ENCODE measurements around the gene KRTAP10-11. TPM values are rescaled to one million over a fixed set of nuclear protein-coding genes. Genes with fewer than 3 reads are reported as not detected.

Gene KRTAP10-11
- total and polyA plus RNA-seq, 2 donors (not counting 1 experiment from before 2014, with no cell fraction given): not detected

- H3K27me3 Mint-ChIP-seq: peaks cover 49% of the 10 kb centered on the region
- WGBS (ENCODE audit: insufficient coverage): 82% methylated on average over 8 of the region's 8 CpGs
- intact Hi-C loops (cut with micrococcal nuclease): no loop called here
Observed at GRCh38 chr21:44695641-44696040, 49.4 kb downstream of the KRTAP10-11 start.

GRCh38 chr21:44696572-44696971 lies 50.4 kb downstream of the KRTAP10-11 start:
- no peak overlapping the region for H3K4me3 Mint-ChIP-seq
- 100% methylated on average over 1 of the region's 10 CpGs for WGBS (ENCODE audit: insufficient coverage)
- Histone ChIP-seq H3K9me3 (ENCODE audit: control extremely low read depth in 1 of 3, control insufficient read depth in 2 of 3, insufficient read depth in 1 of 3, low read length in 2 of 3) (peaks cover 4 to 10% (median 8%) of the 10 kb centered on the region in 3 donors), H3K9ac (ENCODE audit: low read length) (no peak overlapping the region), H3K27me3 (replicated peaks in 1 of 4; ENCODE audit: control extremely low read depth in 1 of 4, control insufficient read depth in 3 of 4, insufficient read depth in 4 of 4, low read length in 3 of 4) (peaks cover 0 to 29% (median 8%) of the 10 kb centered on the region in 4 experiments), H3K79me2 (ENCODE audit: control insufficient read depth, insufficient read depth, low read length) (no peaks in the 10 kb centered on the region), H3K27ac (ENCODE audit: low read length in 2 of 2) (no peak overlapping the region), H3K4me1 (ENCODE audit: control insufficient read depth in 2 of 2, insufficient read depth in 2 of 2, low read length in 2 of 2) (no peaks in the 10 kb centered on the region), H4K20me1 (ENCODE audit: control insufficient read depth, insufficient read depth, low read length, poor library complexity, severe bottlenecking) (no peaks in the 10 kb centered on the region), H3K4me3 (ENCODE audit: control extremely low read depth in 1 of 5, extremely low read depth in 1 of 5, insufficient read depth in 1 of 5, low read depth in 2 of 5, low read length in 4 of 5) (no peak overlapping the region), H3K4me2 (replicated peaks; ENCODE audit: low read depth, low read length, poor library complexity, severe bottlenecking) (no peak overlapping the region), H3K36me3 (replicated peaks in 1 of 2; ENCODE audit: control extremely low read depth in 1 of 2, control insufficient read depth in 1 of 2, extremely low read depth in 1 of 2, insufficient read depth in 2 of 2, low read length in 1 of 2) (no peaks in the 10 kb centered on the region), H2AFZ (ENCODE audit: insufficient read depth, low read depth, low read length, poor library complexity, severe bottlenecking) (no peak overlapping the region)
- peaks cover 52% of the 10 kb centered on the region for H3K27me3 Mint-ChIP-seq
- POLR2A ChIA-PET: no interaction called here
- CTCF ChIA-PET: no interaction called here
- H3K27ac Mint-ChIP-seq: no peak overlapping the region
- DNase-seq: no peak
- peaks cover 12% of the 10 kb centered on the region for H3K9me3 Mint-ChIP-seq (ENCODE audit: insufficient read depth)
- no peak for ATAC-seq (ENCODE audit: low read depth)
- intact Hi-C loops (cut with micrococcal nuclease): no loop called here
- H3K4me1 Mint-ChIP-seq: no peaks in the 10 kb centered on the region
- no peak for TF ChIP-seq EZH2 (IDR thresholded peaks at IDR 0.05; ENCODE audit: borderline replicate concordance, insufficient read depth, low read depth, low read length, poor library complexity, severe bottlenecking)
- TF ChIP-seq CTCF (IDR thresholded peaks at IDR 0.05): no peak

More at GRCh38 chr21:44695641-44696040, 49.4 kb downstream of the KRTAP10-11 start:
- H3K4me3 ChIP-seq (ENCODE audit: control extremely low read depth in 1 of 5, extremely low read depth in 1 of 5, insufficient read depth in 1 of 5, low read depth in 2 of 5, low read length in 4 of 5): no peak overlapping the region
- H4K20me1 ChIP-seq (ENCODE audit: control insufficient read depth, insufficient read depth, low read length, poor library complexity, severe bottlenecking): no peaks in the 10 kb centered on the region
- H3K79me2 ChIP-seq (ENCODE audit: control insufficient read depth, insufficient read depth, low read length): no peaks in the 10 kb centered on the region
- no peak overlapping the region for H3K9ac ChIP-seq (ENCODE audit: low read length)
- ChIA-PET CTCF (no interaction called here), POLR2A (no interaction called here)
- H3K27ac Mint-ChIP-seq: no peak overlapping the region
- no peak overlapping the region for H3K27ac ChIP-seq (ENCODE audit: low read length in 2 of 2)
- H2AFZ ChIP-seq (ENCODE audit: insufficient read depth, low read depth, low read length, poor library complexity, severe bottlenecking): no peak overlapping the region
- no peak for TF ChIP-seq EZH2 (IDR thresholded peaks at IDR 0.05; ENCODE audit: borderline replicate concordance, insufficient read depth, low read depth, low read length, poor library complexity, severe bottlenecking)
- TF ChIP-seq CTCF (IDR thresholded peaks at IDR 0.05): no peak
- H3K4me3 Mint-ChIP-seq: no peak overlapping the region
- H3K4me1 Mint-ChIP-seq: no peaks in the 10 kb centered on the region
- ATAC-seq (ENCODE audit: low read depth) (no peak), DNase-seq (no peak)
- H3K9me3 Mint-ChIP-seq (ENCODE audit: insufficient read depth): peaks cover 12% of the 10 kb centered on the region
- no peaks in the 10 kb centered on the region for H3K4me1 ChIP-seq (ENCODE audit: control insufficient read depth in 2 of 2, insufficient read depth in 2 of 2, low read length in 2 of 2)
- H3K36me3 ChIP-seq (replicated peaks in 1 of 2; ENCODE audit: control extremely low read depth in 1 of 2, control insufficient read depth in 1 of 2, extremely low read depth in 1 of 2, insufficient read depth in 2 of 2, low read length in 1 of 2): no peaks in the 10 kb centered on the region
- H3K27me3 ChIP-seq (replicated peaks in 1 of 4; ENCODE audit: control extremely low read depth in 1 of 4, control insufficient read depth in 3 of 4, insufficient read depth in 4 of 4, low read length in 3 of 4): peaks cover 0 to 20% (median 8%) of the 10 kb centered on the region in 4 experiments
- H3K9me3 ChIP-seq (ENCODE audit: control extremely low read depth in 1 of 3, control insufficient read depth in 2 of 3, insufficient read depth in 1 of 3, low read length in 2 of 3): peaks cover 4 to 10% (median 8%) of the 10 kb centered on the region in 3 donors
- H3K4me2 ChIP-seq (replicated peaks; ENCODE audit: low read depth, low read length, poor library complexity, severe bottlenecking): no peak overlapping the region

Small RNA genes lying within 50 kb of the gene (small RNA-seq; reads per million reads assigned to genes)
- gene KRTAP12-6P (ENCODE audit: insufficient read length, low read depth, low replicate concordance): not detected

Other genes with a start within 250 kb of the KRTAP10-11 start
- 3.3 and 3.8 TPM in 2 replicates for gene LRRC3, start 190.9 kb upstream of the KRTAP10-11 start, total RNA-seq
- gene LRRC3, start 190.9 kb upstream of the KRTAP10-11 start, polyA plus RNA-seq: 0.36 and 0.46 TPM in 2 replicates
- gene KRTAP10-1, start 106.2 kb upstream of the KRTAP10-11 start, total RNA-seq: not detected in 2 replicates
- not detected in 2 replicates for gene KRTAP10-1, start 106.2 kb upstream of the KRTAP10-11 start, polyA plus RNA-seq
- not detected in 2 replicates for gene KRTAP10-2, start 94.9 kb upstream of the KRTAP10-11 start, total RNA-seq
- not detected in 2 replicates for gene KRTAP10-2, start 94.9 kb upstream of the KRTAP10-11 start, polyA plus RNA-seq
- gene KRTAP10-3, start 87.6 kb upstream of the KRTAP10-11 start, total RNA-seq: not detected in 2 replicates
- gene KRTAP10-3, start 87.6 kb upstream of the KRTAP10-11 start, polyA plus RNA-seq: 0.19 and 0.40 TPM in 2 replicates
- gene KRTAP10-4, start 72.7 kb upstream of the KRTAP10-11 start, total RNA-seq: not detected in 2 replicates
- not detected in 2 replicates for gene KRTAP10-4, start 72.7 kb upstream of the KRTAP10-11 start, polyA plus RNA-seq
- not detected in 2 replicates for gene KRTAP10-5, start 65.8 kb upstream of the KRTAP10-11 start, total RNA-seq
- not detected in 2 replicates for gene KRTAP10-5, start 65.8 kb upstream of the KRTAP10-11 start, polyA plus RNA-seq
- gene KRTAP10-6, start 53.9 kb upstream of the KRTAP10-11 start, total RNA-seq: not detected in 2 replicates
- gene KRTAP10-6, start 53.9 kb upstream of the KRTAP10-11 start, polyA plus RNA-seq: not detected in 2 replicates
- not detected in 2 replicates for gene KRTAP10-7, start 45.8 kb upstream of the KRTAP10-11 start, total RNA-seq
- gene KRTAP10-7, start 45.8 kb upstream of the KRTAP10-11 start, polyA plus RNA-seq: not detected in 2 replicates
- gene KRTAP10-8, start 34.3 kb upstream of the KRTAP10-11 start, total RNA-seq: not detected in 2 replicates
- gene KRTAP10-8, start 34.3 kb upstream of the KRTAP10-11 start, polyA plus RNA-seq: not detected in 2 replicates
- gene KRTAP10-9, start 19.3 kb upstream of the KRTAP10-11 start, total RNA-seq: not detected in 2 replicates
- not detected in 2 replicates for gene KRTAP10-9, start 19.3 kb upstream of the KRTAP10-11 start, polyA plus RNA-seq
- gene KRTAP10-10, start 9.1 kb upstream of the KRTAP10-11 start, total RNA-seq: not detected in 2 replicates
- not detected in 2 replicates for gene KRTAP10-10, start 9.1 kb upstream of the KRTAP10-11 start, polyA plus RNA-seq
- gene KRTAP12-4, start 8.2 kb downstream of the KRTAP10-11 start, total RNA-seq: not detected in 2 replicates
- gene KRTAP12-4, start 8.2 kb downstream of the KRTAP10-11 start, polyA plus RNA-seq: not detected in 2 replicates
- gene KRTAP12-3, start 11.5 kb downstream of the KRTAP10-11 start, total RNA-seq: not detected in 2 replicates
- gene KRTAP12-3, start 11.5 kb downstream of the KRTAP10-11 start, polyA plus RNA-seq: not detected in 2 replicates
- not detected in 2 replicates for gene KRTAP12-2, start 20.5 kb downstream of the KRTAP10-11 start, total RNA-seq
- not detected in 2 replicates for gene KRTAP12-2, start 20.5 kb downstream of the KRTAP10-11 start, polyA plus RNA-seq
- gene KRTAP12-1, start 35.7 kb downstream of the KRTAP10-11 start, total RNA-seq: not detected in 2 replicates
- gene KRTAP12-1, start 35.7 kb downstream of the KRTAP10-11 start, polyA plus RNA-seq: not detected in 2 replicates
- not detected in 2 replicates for gene KRTAP10-12, start 50.8 kb downstream of the KRTAP10-11 start, total RNA-seq
- gene KRTAP10-12, start 50.8 kb downstream of the KRTAP10-11 start, polyA plus RNA-seq: not detected in 2 replicates
- not detected in 2 replicates for gene TSPEAR, start 65.2 kb downstream of the KRTAP10-11 start, total RNA-seq
- gene TSPEAR, start 65.2 kb downstream of the KRTAP10-11 start, polyA plus RNA-seq: not detected in 2 replicates
- gene UBE2G2, start 155.4 kb downstream of the KRTAP10-11 start, total RNA-seq: 96.4 and 97.2 TPM in 2 replicates
- 109 and 133 TPM in 2 replicates for gene UBE2G2, start 155.4 kb downstream of the KRTAP10-11 start, polyA plus RNA-seq
- gene SUMO3, start 171.6 kb downstream of the KRTAP10-11 start, total RNA-seq: 34.6 and 37.6 TPM in 2 replicates
- 44.8 and 94.9 TPM in 2 replicates for gene SUMO3, start 171.6 kb downstream of the KRTAP10-11 start, polyA plus RNA-seq
- gene PTTG1IP, start 227.3 kb downstream of the KRTAP10-11 start, total RNA-seq: 58.6 and 62.9 TPM in 2 replicates
- gene PTTG1IP, start 227.3 kb downstream of the KRTAP10-11 start, polyA plus RNA-seq: 25.6 and 30.7 TPM in 2 replicates

Data from B cell (primary cell).